IPS-18a (cell line): ENCODE results near the gene GPRIN3.

Experiments
- H3K27ac ChIP-seq: one replicate; pipeline ENCODE4 v1.5.1; 2013; ENCODE audit warnings: low read length
- H3K27me3 ChIP-seq: one replicate; pipeline ENCODE4 v1.6.1; 2013; ENCODE audit warnings: mild to moderate bottlenecking, low read length; ENCODE audit not compliant: control insufficient read depth, insufficient read depth
- H3K36me3 ChIP-seq: one replicate; pipeline ENCODE4 v1.6.1; 2013; ENCODE audit warnings: low read depth, low read length; ENCODE audit not compliant: control insufficient read depth
- H3K4me1 ChIP-seq: one replicate; pipeline ENCODE4 v1.6.1; 2013; ENCODE audit warnings: low read depth, low read length; ENCODE audit not compliant: control insufficient read depth
- H3K4me3 ChIP-seq: one replicate; pipeline ENCODE4 v1.5.1; 2013; ENCODE audit warnings: low read length
- H3K9ac ChIP-seq: one replicate; pipeline ENCODE4 v1.6.1; 2013; ENCODE audit warnings: mild to moderate bottlenecking, low read length, moderate library complexity
- H3K9me3 ChIP-seq: one replicate; pipeline ENCODE4 v1.6.1; 2013; ENCODE audit warnings: low read depth, low read length; ENCODE audit not compliant: control insufficient read depth

GPRIN3 gene

DNA sequence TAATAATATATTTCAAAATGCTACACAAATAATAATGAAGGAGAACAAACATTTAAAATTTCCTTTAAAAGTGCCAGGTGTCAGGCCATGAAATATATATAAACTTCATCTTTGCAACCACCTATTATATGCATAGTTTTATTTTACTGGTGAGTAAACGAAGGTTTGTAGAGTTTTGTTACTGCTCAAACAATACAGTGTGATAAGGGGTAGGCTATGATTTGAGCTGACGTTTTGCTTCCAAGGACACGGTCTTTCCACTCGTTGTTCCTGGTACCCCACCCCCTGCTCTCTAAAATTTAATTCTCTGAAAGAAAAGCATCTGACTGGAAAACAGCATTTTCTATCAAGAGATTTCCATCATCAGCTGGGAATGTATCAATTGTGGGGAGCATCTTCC is 27.2 kb upstream of the GPRIN3 start:
- no peak overlapping the region for H3K9ac ChIP-seq
- H3K4me3 ChIP-seq, result no peak overlapping the region
- no peak overlapping the region for H3K27ac ChIP-seq
- no peaks in the 10 kb centered on the region for H3K9me3 ChIP-seq
- no peaks in the 10 kb centered on the region for H3K36me3 ChIP-seq
- no peaks in the 10 kb centered on the region for H3K27me3 ChIP-seq
- no peaks in the 10 kb centered on the region for H3K4me1 ChIP-seq

DNA sequence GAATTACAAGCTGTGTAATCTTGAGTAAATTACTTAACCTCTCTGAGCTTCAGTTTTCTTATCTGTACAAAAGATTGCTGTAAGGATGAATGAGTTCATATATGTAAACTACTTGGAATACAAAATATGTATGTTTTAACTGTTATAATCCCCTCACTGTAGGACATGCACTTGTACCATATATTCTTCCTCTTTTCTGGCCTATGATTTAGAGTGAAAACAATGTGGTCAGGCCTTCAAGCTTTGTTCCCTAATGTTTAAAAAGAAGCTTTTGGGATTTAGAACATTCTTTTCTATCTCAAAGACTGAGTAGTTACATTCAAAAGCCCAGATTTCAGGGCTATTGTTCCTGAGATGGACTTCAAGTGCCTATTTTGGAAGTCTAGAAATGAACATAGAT is 26.7 kb upstream of the GPRIN3 start:
- H3K9ac ChIP-seq, result no peak overlapping the region
- no peak overlapping the region for H3K27ac ChIP-seq
- no peaks in the 10 kb centered on the region for H3K27me3 ChIP-seq
- no peaks in the 10 kb centered on the region for H3K36me3 ChIP-seq
- H3K4me1 ChIP-seq, result no peaks in the 10 kb centered on the region
- H3K4me3 ChIP-seq, result no peak overlapping the region
- no peaks in the 10 kb centered on the region for H3K9me3 ChIP-seq

DNA sequence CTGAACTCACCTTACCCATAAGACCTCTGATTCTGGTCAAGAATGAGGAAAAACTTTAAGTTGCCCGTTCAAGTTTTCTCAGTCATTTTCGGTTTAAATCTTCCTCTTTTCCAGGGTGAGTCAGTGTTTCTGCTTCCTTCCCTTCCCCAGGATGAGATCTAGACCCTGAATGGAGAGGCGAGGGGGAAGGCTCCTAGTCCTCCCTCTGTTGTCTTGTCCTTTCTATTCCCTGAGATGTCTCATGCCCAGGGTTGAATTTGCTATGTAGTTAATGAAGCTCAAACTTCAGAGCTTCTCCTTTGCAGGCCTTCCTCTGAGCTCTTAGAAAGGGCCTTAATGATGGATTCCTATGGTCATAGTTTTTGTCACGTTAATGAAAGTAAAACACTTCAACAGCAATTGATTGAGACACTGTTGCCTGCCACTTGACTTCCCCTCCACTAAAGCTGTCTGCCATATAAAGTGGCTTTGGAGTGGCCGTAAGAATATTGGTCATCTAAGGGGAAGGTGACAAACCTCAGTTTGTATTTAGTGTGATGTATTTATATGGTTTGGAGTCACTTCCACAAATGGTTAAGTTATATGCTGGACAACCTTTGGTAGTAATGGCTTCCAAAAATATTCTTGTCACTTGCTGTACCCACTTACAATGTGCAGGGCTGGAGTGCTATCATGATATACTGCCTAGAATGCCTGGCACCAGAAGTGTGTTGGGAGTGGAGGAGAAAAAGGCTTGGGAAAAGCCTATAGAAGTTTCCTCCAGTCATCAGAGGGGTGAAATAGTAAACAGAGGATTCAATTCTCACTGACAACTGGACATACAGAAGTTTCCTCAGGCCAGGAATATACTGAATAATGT is 24.3 kb upstream of the GPRIN3 start:
- Histone ChIP-seq H3K27me3 (no peaks in the 10 kb centered on the region), H3K27ac (no peak overlapping the region), H3K36me3 (no peaks in the 10 kb centered on the region), H3K4me3 (no peak overlapping the region), H3K4me1 (no peaks in the 10 kb centered on the region), H3K9me3 (no peaks in the 10 kb centered on the region), H3K9ac (no peak overlapping the region)

DNA sequence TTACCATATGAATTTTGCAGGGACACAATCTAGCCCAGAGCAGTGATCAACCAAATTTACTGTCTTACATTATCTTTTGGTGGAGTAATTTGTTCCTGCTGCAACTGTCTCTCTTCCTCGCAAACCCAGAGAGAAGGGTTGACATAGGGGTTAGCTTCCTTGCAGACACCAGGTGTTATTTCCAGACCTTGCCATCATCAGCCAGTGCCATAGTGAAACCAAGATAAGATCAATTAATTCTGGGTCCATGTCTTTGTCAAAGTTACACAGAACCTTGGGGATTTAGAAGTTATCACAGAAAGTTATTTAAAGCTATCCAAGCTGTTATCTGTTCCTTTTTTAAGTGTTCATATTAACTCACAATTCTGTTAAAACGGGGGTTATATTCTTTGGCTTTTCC is 23.6 kb upstream of the GPRIN3 start:
- H3K27me3 ChIP-seq, result no peaks in the 10 kb centered on the region
- H3K9me3 ChIP-seq, result no peaks in the 10 kb centered on the region
- no peak overlapping the region for H3K27ac ChIP-seq
- no peaks in the 10 kb centered on the region for H3K36me3 ChIP-seq
- no peak overlapping the region for H3K9ac ChIP-seq
- H3K4me1 ChIP-seq, result no peaks in the 10 kb centered on the region
- H3K4me3 ChIP-seq, result no peak overlapping the region

DNA sequence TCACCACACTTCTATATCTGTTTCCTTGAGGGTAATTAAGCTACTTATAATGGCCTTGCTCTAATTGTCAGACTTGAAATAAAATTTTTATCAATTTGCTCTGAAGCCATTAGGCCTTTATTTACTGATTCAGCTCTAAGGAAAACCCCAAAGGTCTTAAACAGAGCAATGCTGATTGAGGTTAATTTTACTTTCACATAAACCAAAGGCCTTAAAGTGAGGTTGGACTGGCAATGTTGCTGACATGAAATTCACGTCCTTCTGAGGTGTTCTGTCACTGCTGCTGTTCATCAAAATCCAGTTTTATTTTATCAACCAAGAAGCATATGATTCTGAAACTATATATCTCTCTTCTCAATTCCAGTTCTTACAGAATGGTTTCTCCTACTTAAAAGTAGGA is 21.7 kb upstream of the GPRIN3 start:
- Histone ChIP-seq H3K4me1 (no peaks in the 10 kb centered on the region), H3K9me3 (no peaks in the 10 kb centered on the region), H3K9ac (no peak overlapping the region), H3K4me3 (no peak overlapping the region), H3K27me3 (no peaks in the 10 kb centered on the region), H3K27ac (no peak overlapping the region), H3K36me3 (no peaks in the 10 kb centered on the region)

DNA sequence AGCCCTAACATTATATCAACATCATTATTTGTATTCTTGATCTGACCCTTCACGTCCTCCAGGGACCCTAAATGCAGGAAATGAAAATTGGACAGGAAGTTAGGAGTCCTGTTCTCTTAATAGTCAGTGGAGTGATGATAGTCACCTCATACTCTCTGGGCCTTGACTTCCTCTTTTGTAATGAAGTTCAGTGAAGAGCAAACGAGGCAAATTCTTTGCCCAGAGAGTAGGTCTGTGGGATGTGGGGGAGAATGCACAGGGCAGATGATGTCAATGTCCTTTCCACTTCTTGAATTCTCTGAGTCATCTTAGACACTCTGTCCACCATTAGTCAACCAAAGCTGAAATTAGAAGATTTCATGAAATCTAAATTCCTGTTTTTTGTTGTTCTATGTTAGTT is 17.1 kb upstream of the GPRIN3 start:
- H3K27me3 ChIP-seq, result no peaks in the 10 kb centered on the region
- no peaks in the 10 kb centered on the region for H3K9me3 ChIP-seq
- H3K4me3 ChIP-seq, result no peak overlapping the region
- no peak overlapping the region for H3K9ac ChIP-seq
- no peaks in the 10 kb centered on the region for H3K4me1 ChIP-seq
- H3K27ac ChIP-seq, result no peak overlapping the region
- no peaks in the 10 kb centered on the region for H3K36me3 ChIP-seq

DNA sequence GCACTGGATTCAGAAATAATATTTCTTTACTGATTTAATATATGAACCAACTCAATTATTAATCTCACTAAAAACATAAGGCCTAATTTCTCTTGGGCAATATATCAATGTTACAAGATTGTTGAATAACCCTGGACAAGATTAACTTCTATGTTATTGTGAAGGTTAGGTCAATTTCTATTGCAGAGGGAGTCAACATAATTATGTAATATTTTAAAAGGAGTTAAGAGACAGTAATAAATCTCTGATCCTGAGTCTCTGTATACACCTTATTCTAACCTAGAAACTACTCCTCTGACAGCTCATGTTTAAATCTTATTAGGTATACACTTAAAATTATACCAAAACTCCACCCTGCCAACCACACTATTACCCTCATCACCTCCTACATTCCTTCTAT is 15.1 kb upstream of the GPRIN3 start:
- Histone ChIP-seq H3K4me1 (no peaks in the 10 kb centered on the region), H3K9me3 (no peaks in the 10 kb centered on the region), H3K4me3 (no peak overlapping the region), H3K27ac (no peak overlapping the region), H3K9ac (no peak overlapping the region), H3K36me3 (no peaks in the 10 kb centered on the region), H3K27me3 (no peaks in the 10 kb centered on the region)

DNA sequence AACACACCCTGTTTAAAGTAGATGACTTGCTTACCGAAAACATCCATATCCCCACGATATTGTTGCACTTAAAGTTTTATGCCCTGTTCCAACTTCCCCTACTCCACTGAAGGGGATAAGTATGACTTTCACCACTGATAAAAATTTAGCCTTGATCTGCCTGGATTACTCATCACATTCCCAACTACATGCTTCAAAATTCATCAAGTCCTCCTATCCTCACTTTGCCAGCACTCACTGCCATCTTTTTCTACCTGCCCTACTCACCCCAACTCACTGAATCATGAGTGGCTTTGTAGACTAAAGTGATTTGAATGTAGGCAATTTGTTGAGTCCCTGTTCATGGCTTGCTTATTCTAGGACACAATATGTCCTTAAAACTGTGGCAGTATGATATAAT is 12.2 kb upstream of the GPRIN3 start:
- Histone ChIP-seq H3K4me3 (no peak overlapping the region), H3K4me1 (no peaks in the 10 kb centered on the region), H3K9ac (no peak overlapping the region), H3K27me3 (no peaks in the 10 kb centered on the region), H3K36me3 (no peaks in the 10 kb centered on the region), H3K27ac (no peak overlapping the region), H3K9me3 (no peaks in the 10 kb centered on the region)

DNA sequence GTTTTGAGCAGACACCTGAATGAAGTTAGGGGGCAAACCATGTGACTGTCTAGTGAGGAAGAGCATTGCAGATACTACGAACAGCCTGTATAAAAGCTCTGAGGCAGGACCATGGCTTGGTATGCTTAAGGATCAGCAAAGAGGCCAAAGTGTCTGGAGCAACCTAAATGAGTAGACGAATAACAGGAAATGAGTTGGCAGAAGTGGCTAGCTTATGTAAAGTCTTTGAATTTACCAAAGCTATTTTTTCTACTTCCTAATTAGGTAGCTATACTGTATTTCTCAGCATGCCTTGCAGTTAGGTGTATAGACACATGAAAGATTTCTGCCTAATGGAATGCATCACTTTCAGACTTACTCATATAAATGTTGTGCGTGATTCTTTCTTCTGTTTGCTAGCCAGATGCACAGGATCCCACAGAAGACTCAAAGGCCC is 9.3 kb upstream of the GPRIN3 start:
- H3K36me3 ChIP-seq, result no peaks in the 10 kb centered on the region
- H3K27me3 ChIP-seq, result no peaks in the 10 kb centered on the region
- no peak overlapping the region for H3K4me3 ChIP-seq
- H3K4me1 ChIP-seq, result no peaks in the 10 kb centered on the region
- no peak overlapping the region for H3K9ac ChIP-seq
- no peaks in the 10 kb centered on the region for H3K9me3 ChIP-seq
- H3K27ac ChIP-seq, result no peak overlapping the region

DNA sequence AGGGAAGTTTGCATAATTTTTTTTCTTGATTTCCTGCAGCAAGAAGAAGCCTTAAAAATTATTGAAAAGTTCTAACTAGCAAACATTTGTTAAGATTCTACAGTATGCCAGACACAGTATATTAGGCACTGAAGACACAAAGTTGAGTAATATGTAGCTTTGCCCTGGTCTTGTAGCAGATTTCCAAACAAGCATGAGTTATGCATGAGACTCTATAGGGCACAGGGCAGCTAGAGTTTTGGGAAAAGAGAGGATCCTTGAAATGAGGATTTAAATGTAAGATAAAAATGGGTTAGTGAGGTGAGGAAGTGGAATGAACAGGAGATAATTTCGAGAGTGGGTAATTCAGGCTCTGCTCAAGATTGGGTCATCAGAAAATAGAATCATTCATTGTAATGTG is 8.6 kb upstream of the GPRIN3 start:
- Histone ChIP-seq H3K27ac (no peak overlapping the region), H3K4me3 (no peak overlapping the region), H3K36me3 (no peaks in the 10 kb centered on the region), H3K9ac (no peak overlapping the region), H3K27me3 (no peaks in the 10 kb centered on the region), H3K9me3 (no peaks in the 10 kb centered on the region), H3K4me1 (no peaks in the 10 kb centered on the region)

DNA sequence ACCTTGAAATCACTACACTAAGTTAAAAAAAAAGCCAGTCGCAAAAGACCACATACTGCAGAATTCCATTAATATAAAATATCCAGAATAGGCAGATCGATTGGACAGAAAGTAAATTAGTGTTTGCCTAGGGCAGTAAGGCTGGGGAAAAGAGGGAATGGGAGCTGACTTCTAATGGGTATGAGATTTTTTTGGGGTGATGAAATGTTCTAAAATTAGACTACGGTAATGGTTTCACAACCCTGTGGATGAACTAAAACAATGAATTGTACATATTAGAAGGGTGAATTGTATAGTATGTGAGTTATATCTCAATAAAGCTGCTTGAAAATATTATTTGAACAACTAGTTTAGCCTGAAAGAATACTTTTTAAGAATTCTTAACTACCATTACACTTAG is 6.7 kb upstream of the GPRIN3 start:
- no peaks in the 10 kb centered on the region for H3K4me1 ChIP-seq
- no peak overlapping the region for H3K27ac ChIP-seq
- no peak overlapping the region for H3K4me3 ChIP-seq
- H3K36me3 ChIP-seq, result no peaks in the 10 kb centered on the region
- no peaks in the 10 kb centered on the region for H3K27me3 ChIP-seq
- no peak overlapping the region for H3K9ac ChIP-seq
- no peaks in the 10 kb centered on the region for H3K9me3 ChIP-seq

DNA sequence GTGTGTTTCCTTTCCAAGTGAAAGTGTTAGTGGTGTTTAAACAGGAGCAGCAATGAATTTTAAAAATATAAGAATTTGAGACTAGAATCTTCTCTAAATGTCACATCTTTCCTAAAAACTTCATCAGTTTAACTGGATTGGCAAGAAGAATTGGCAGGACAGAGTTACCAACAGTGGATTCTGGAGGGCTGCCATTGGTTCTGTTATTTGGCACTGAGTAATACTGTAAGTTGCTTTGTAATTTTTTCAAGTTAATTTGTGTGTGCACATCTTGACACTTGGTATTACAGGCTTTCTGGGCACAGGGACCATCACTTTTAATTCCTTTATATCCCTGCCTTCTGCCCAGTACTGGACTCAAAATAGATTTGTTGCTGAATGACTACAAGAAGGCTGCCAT is 4.5 kb upstream of the GPRIN3 start:
- Histone ChIP-seq H3K4me1 (peaks cover 6% of the 10 kb centered on the region), H3K9ac (no peak overlapping the region), H3K36me3 (no peaks in the 10 kb centered on the region), H3K27ac (no peak overlapping the region), H3K27me3 (peaks cover 10% of the 10 kb centered on the region), H3K4me3 (no peak overlapping the region), H3K9me3 (no peaks in the 10 kb centered on the region)
